Calu3 (cell line): ENCODE measurements around the gene DIS3L2. TPM values are rescaled to one million over a fixed set of nuclear protein-coding genes. Genes with fewer than 3 reads are reported as not detected.
A peak's percentile ranks its signal among the peaks of the same experiment; 100 is the strongest.
"Not testable (repeated sequence)": the region's sequence is repeated elsewhere in the genome, so short reads cannot be mapped to it uniquely, and the experiment has no call there.

Experiments
- BruUV-seq: library from RNA; stranded (reverse); fragments of 400-500 nt; replicated peaks from 2 replicates; lab custom pipeline; 2021; lab: Mats Ljungman, UMichigan
- CTCF ChIA-PET: fragments of 300-600 bp; sonication (Branson Sonifier 250); formaldehyde crosslinking; loops from one replicate; lab custom pipeline; 2022; ENCODE audit warnings: antibody characterized with exemption; lab: Charles Lee
- DNase-seq: peaks from one replicate; pipeline ENCODE4 v3.0.0; 2022
- H3K27ac Mint-ChIP-seq: one replicate; pipeline ENCODE4 v1.8.0; 2022; ENCODE audit warnings: mixed read lengths; ENCODE audit not compliant: unreplicated experiment
- H3K27me3 Mint-ChIP-seq: one replicate; pipeline ENCODE4 v1.8.0; 2022; ENCODE audit warnings: mixed read lengths; ENCODE audit not compliant: unreplicated experiment
- H3K36me3 Mint-ChIP-seq: one replicate; pipeline ENCODE4 v1.8.0; 2022; ENCODE audit warnings: mild to moderate bottlenecking, moderate library complexity, mixed read lengths; ENCODE audit not compliant: insufficient read depth, unreplicated experiment
- H3K4me1 Mint-ChIP-seq: one replicate; pipeline ENCODE4 v1.8.0; 2022; ENCODE audit warnings: mild to moderate bottlenecking, low read depth, mixed read lengths; ENCODE audit not compliant: unreplicated experiment
- H3K4me3 Mint-ChIP-seq: one replicate; pipeline ENCODE4 v1.8.0; 2022; ENCODE audit warnings: mild to moderate bottlenecking, low read depth, moderate library complexity, mixed read lengths; ENCODE audit not compliant: unreplicated experiment
- H3K9me3 Mint-ChIP-seq: one replicate; pipeline ENCODE4 v1.8.0; 2022; ENCODE audit warnings: low read depth, mixed read lengths; ENCODE audit not compliant: unreplicated experiment
- intact Hi-C: fragments of 100-400 bp; cut with micrococcal nuclease; formaldehyde crosslinking; loops from one replicate; pipeline ENCODE4 v1.10.0; 2022; ENCODE audit not compliant: unreplicated experiment
- total RNA-seq: library from RNA; stranded (reverse); gene quantifications from 2 replicates; pipeline ENCODE4 v1.2.3, GENCODE V29; 2022
- TF ChIP-seq, protein P1 (sequence below): fragments of 200-600 bp; IDR thresholded peaks from one replicate; pipeline ENCODE4 v1.8.0; 2022; ENCODE audit warnings: antibody characterized with exemption; ENCODE audit not compliant: unreplicated experiment

The DIS3L2 gene
- total RNA-seq, 1 experiment from 2014 or later: 46.0 TPM

DNA sequence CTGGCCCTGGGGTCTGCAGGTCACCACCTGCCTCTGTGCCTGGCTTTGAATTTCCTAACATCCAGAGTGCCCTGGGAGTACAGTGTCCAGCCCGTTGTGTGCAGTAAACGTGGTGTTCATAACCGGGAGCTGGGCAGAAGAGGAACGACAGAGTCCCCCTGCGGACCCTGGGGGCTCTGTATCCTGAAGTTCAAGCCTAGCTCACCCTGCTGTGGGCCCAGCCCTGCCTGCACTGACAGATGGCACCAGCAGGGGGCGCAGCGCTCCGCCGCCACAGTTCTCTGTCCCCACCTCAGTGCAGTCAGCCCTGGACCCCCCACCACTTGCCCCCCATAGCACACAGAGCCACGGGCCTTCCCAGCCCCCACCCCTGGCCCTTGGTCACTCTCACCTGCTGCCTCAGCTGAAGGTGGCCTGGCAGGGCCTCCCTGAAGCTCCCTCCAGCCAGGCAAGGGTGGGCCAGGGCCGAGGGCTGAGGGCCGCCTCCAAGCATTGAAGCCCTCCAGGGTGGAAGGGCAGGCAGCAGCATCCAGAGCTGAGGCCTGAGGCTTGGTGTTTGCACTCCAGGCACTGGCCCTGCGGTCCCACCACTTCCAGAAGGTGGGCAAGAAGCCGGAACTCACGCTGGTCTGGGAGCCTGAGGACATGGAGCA is 373.8 kb downstream of the DIS3L2 start:
- H3K27me3 Mint-ChIP-seq, intact Hi-C loops, H3K27ac Mint-ChIP-seq, DNase-seq, H3K4me1 Mint-ChIP-seq, H3K4me3 Mint-ChIP-seq, BruUV-seq, H3K9me3 Mint-ChIP-seq: not testable (repeated sequence)
- peaks cover 22% of the 10 kb centered on the region for H3K36me3 Mint-ChIP-seq
- CTCF ChIA-PET: interaction anchor here (0.6 kb wide), 2 partner anchors 128 to 437 kb away, joined by 3 to 7 read pairs; no protein-coding TSS in a partner anchor
- TF ChIP-seq, protein P1, sequence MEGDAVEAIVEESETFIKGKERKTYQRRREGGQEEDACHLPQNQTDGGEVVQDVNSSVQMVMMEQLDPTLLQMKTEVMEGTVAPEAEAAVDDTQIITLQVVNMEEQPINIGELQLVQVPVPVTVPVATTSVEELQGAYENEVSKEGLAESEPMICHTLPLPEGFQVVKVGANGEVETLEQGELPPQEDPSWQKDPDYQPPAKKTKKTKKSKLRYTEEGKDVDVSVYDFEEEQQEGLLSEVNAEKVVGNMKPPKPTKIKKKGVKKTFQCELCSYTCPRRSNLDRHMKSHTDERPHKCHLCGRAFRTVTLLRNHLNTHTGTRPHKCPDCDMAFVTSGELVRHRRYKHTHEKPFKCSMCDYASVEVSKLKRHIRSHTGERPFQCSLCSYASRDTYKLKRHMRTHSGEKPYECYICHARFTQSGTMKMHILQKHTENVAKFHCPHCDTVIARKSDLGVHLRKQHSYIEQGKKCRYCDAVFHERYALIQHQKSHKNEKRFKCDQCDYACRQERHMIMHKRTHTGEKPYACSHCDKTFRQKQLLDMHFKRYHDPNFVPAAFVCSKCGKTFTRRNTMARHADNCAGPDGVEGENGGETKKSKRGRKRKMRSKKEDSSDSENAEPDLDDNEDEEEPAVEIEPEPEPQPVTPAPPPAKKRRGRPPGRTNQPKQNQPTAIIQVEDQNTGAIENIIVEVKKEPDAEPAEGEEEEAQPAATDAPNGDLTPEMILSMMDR: peak; percentile 78

DNA sequence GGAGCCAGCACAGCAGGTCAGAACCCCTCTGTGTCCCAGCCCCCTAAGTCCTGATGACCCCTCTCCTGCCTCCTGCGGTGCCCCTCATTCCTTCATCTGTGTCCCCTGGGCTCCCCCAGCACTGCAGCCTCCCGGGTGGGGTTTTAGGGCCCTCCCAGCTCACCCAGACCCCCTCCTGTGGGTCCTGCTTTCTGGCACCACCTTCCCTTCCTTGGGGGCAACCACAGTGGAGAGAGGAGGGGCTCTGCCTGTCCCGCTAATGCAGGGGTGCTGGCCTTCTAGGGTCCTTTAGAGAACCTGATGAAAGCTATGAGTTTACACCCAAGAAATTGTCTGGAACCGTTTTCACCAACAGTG is 374.3 kb downstream of the DIS3L2 start:
- no peaks in the 10 kb centered on the region for H3K27me3 Mint-ChIP-seq
- intact Hi-C loops: no loop called here
- H3K27ac Mint-ChIP-seq: no peak overlapping the region
- CTCF ChIA-PET: interaction anchor here (0.6 kb wide), 2 partner anchors 128 to 437 kb away, joined by 3 to 7 read pairs; no protein-coding TSS in a partner anchor
- H3K4me1 Mint-ChIP-seq: no peaks in the 10 kb centered on the region
- peaks cover 22% of the 10 kb centered on the region for H3K36me3 Mint-ChIP-seq
- H3K4me3 Mint-ChIP-seq: no peak overlapping the region
- no peaks in the 10 kb centered on the region for H3K9me3 Mint-ChIP-seq
- TF ChIP-seq, protein P1: no peak
- no peak for DNase-seq
- BruUV-seq: no TSS peak

DNA sequence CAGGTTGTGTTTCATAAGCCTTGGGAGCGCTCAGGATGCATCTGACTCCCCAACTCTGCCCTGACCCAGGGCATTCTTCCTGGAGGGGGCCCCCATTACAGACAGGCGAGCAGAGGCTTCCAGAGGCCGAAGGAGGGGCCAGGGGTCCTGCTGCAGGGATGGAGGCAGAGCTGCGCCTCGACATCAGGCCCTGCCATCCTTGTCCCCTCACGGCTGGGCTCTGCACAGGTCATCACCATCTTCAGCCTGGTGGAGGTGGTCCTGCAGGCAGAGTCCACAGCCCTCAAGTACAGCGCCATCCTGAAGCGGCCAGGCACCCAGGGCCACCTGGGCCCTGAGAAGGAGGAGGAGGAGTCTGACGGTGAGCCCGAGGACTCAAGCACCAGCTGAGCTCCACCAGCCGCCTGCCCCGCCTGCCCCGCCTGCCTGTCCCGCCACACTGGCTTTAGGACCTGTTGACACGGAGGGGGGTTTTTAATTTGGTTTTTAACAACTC is 374.8 kb downstream of the DIS3L2 start:
- H3K4me3 Mint-ChIP-seq: no peak overlapping the region
- DNase-seq: no peak
- BruUV-seq: no TSS peak
- H3K36me3 Mint-ChIP-seq: peaks cover 22% of the 10 kb centered on the region
- CTCF ChIA-PET: no interaction called here
- H3K4me1 Mint-ChIP-seq: no peaks in the 10 kb centered on the region
- intact Hi-C loops: no loop called here
- no peak overlapping the region for H3K27ac Mint-ChIP-seq
- H3K9me3 Mint-ChIP-seq: no peaks in the 10 kb centered on the region
- H3K27me3 Mint-ChIP-seq: no peaks in the 10 kb centered on the region
- TF ChIP-seq, protein P1: no peak

DNA sequence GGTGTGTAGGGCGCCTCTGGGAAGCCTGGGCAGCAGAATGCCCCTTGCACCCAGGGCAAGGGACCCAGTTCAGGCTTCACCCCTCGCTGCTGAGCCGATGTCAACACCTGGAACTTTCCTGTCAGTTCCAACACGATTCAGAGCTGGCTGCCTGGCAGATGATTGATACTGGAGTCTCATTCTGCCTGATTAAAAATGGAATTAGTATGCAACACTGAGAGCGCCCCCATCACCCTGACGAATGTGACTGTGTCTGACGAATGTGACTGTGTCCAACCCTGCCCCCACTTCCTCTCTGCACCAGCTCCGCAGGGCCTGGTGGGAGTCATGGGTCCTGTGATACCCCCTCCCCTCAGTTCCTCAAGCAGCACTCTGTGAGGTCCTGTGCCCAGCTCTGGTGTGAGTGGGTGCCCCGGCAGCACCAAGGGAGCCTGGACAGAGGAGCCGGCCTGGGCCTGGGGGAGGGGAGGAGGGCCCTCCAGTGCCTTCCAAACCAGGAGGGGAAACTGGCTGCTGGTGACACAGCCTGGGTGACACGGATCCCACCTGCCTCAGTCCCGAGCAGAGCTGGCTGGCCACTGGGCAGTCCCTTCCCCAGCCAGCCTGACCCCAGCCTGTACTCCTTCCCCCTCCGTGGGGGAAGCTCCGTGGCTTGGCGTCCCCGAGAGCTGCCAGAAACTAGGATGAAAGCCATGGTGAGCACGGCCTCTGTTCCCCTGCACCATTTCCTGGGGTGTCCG is 375.6 kb downstream of the DIS3L2 start:
- intact Hi-C loops: no loop called here

DNA sequence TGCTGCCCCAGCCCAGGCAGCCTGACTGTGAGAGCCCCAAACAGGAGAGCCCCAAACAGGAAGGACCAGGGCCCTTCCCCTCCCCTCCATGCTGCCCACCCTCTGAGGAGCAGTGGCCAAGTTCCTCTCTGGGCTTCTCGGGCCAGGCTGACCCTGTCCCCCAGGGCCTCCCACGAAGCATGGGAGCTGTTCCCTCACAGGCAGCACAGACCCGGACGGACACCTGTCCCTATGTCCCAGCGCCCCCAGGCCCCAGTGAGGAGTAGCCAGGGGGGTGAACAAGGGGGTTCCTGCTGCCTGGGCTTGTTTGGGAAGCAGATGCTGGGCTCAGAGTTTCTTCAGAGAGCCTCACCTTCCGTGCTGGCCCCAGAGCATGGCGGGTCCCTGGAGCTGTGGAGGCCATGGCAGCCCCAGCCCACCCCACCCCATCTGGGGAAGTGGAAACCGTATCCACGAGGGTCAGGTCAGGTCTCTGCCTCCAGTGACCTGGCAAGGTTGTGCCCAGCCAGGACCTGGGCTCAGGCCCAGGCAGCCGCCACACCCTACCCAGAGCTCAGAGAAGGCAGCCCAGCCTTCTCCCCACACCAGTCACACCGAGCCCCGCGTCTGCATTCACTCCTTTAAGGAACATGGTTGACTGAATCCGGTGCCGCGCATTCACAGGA is 376.7 kb downstream of the DIS3L2 start:
- peaks cover 22% of the 10 kb centered on the region for H3K36me3 Mint-ChIP-seq
- H3K27ac Mint-ChIP-seq, H3K27me3 Mint-ChIP-seq, H3K4me3 Mint-ChIP-seq, BruUV-seq, CTCF ChIA-PET, H3K4me1 Mint-ChIP-seq, H3K9me3 Mint-ChIP-seq, intact Hi-C loops, DNase-seq: not testable (repeated sequence)

More for the DNA sequence above, 375.6 kb downstream of the DIS3L2 start:
- no TSS peak for BruUV-seq
- CTCF ChIA-PET: no interaction called here
- H3K4me3 Mint-ChIP-seq: no peak overlapping the region
- H3K27ac Mint-ChIP-seq: no peak overlapping the region
- H3K36me3 Mint-ChIP-seq: peaks cover 22% of the 10 kb centered on the region
- H3K9me3 Mint-ChIP-seq: no peaks in the 10 kb centered on the region
- DNase-seq: no peak
- no peaks in the 10 kb centered on the region for H3K27me3 Mint-ChIP-seq
- no peaks in the 10 kb centered on the region for H3K4me1 Mint-ChIP-seq
- TF ChIP-seq, protein P1: no peak
